Fibroblast of villous mesenchyme (primary cell): ENCODE data around the gene SYVN1. TPM values are rescaled to one million over a fixed set of nuclear protein-coding genes. Genes with fewer than 3 reads are reported as not detected.
"Not testable (repeated sequence)": the region's sequence is repeated elsewhere in the genome, so short reads cannot be mapped to it uniquely, and the experiment has no call there.

ENCODE experiments used
- DNase-seq: peaks from one replicate; pipeline ENCODE4 v3.0.0-alpha.2; 2010; ENCODE audit warnings: low read depth
- H3K4me3 ChIP-seq: 2 replicates; pipeline ENCODE4 v1.5.1; 2011; ENCODE audit warnings: low read depth, mild to moderate bottlenecking, low read length
- CTCF ChIP-seq: IDR thresholded peaks from 2 replicates; pipeline ENCODE4 v1.5.1; 2012; ENCODE audit warnings: low read depth, mild to moderate bottlenecking, low read length; ENCODE audit not compliant: insufficient read depth
- total RNA-seq: library from RNA; depleted of rRNA; stranded (reverse); fragments of >200 nt; gene quantifications from 2 replicates; pipeline ENCODE4 v1.2.3, GENCODE V29; 2012

The SYVN1 gene
- total RNA-seq, 1 donor = 13.0 TPM

GRCh38 chr11:65151331-65151899, 17.1 kb upstream of the SYVN1 start:
- TF ChIP-seq CTCF = no peak
- no peak for DNase-seq
- H3K4me3 ChIP-seq = no peak overlapping the region

GRCh38 chr11:65150509-65151299, 16.4 kb upstream of the SYVN1 start:
- DNase-seq = peak; percentile 76
- H3K4me3 ChIP-seq = no peak overlapping the region
- no peak for TF ChIP-seq CTCF

- DNase-seq, H3K4me3 ChIP-seq: not testable (repeated sequence)
These were observed 15.8 kb upstream of the SYVN1 start for GRCh38 chr11:65150131-65150508.

DNA sequence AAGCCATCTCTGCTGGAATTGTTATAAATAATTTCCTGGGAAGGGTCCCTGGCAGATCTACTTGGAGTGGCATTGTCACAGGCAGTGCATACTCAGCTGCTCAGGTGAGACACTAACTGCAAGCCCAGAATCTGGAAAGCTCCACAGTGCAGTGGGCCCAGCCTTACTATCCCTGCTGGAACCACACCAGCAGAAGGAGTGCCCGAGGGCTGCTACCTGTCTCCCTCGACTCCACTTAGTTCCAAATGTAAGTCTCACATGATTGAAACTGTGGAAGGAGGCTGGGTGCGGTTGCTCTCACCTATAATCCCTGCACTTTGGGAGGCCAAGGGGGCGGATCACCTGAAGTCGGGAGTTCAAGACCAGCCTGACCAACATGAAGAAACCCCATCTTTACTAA, 14.3 kb upstream of the SYVN1 start:
- H3K4me3 ChIP-seq = no peak overlapping the region
- no peak for TF ChIP-seq CTCF
- DNase-seq = no peak

GRCh38 chr11:65147352-65148075, 13.2 kb upstream of the SYVN1 start:
- H3K4me3 ChIP-seq = no peak overlapping the region
- TF ChIP-seq CTCF = no peak
- no peak for DNase-seq

- no peak for DNase-seq
- TF ChIP-seq CTCF = no peak
- H3K4me3 ChIP-seq = no peak overlapping the region
These were observed 7.7 kb upstream of the SYVN1 start for GRCh38 chr11:65141896-65142494.
